ENCODE measurements around the gene CAND2.

DNA sequence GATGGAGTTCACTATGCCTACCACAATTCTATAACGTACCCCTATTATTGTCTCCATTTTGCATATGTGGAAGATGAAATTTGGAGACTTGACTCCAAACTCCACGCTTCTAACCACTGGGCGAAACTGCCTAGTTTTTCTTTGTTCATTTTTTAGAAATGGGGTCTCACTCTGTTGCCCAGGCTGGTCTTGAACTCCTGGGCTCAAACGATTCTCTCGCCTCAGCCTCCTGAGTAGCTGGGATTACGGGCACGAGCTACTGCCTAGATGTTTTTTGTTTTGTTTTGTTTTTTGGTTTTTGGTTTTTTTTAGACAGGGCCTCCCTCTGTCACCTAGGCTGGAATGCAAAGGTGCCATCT lies 45.5 kb downstream of the CAND2 start:
- TF ChIP-seq, protein P1, sequence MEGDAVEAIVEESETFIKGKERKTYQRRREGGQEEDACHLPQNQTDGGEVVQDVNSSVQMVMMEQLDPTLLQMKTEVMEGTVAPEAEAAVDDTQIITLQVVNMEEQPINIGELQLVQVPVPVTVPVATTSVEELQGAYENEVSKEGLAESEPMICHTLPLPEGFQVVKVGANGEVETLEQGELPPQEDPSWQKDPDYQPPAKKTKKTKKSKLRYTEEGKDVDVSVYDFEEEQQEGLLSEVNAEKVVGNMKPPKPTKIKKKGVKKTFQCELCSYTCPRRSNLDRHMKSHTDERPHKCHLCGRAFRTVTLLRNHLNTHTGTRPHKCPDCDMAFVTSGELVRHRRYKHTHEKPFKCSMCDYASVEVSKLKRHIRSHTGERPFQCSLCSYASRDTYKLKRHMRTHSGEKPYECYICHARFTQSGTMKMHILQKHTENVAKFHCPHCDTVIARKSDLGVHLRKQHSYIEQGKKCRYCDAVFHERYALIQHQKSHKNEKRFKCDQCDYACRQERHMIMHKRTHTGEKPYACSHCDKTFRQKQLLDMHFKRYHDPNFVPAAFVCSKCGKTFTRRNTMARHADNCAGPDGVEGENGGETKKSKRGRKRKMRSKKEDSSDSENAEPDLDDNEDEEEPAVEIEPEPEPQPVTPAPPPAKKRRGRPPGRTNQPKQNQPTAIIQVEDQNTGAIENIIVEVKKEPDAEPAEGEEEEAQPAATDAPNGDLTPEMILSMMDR (IDR thresholded peaks at IDR 0.05; ENCODE audit: low read depth, low read length, missing input control), result no peak
- no peak for TF ChIP-seq ATF3 (IDR thresholded peaks at IDR 0.05)

All from liver (tissue), 3 donors.